Spleen (tissue), 7 donors: ENCODE results near the gene WFDC5.

Source experiments
- POLR2AphosphoS5 ChIP-seq, 3 donors: sonication (generic); formaldehyde crosslinking; IDR thresholded peaks; one replicate each; pipeline ENCODE4 v1.5.1; 2017; ENCODE audit warnings: antibody characterized with exemption in 3 of 3
- TF ChIP-seq, protein P1 (sequence below), 11 experiments: fragments of 200-600 bp in 7 of 11; fragments of 450-650 bp in 4 of 11; sonication (generic) in 4 of 11; IDR thresholded peaks in 8 of 11; conservative IDR thresholded peaks in 3 of 11; 1 replicate in 7 of 11; 2 replicates in 4 of 11; pipeline versions ENCODE4 v1.4.0 to v1.8.0; 2016 to 2021; ENCODE audit warnings: antibody characterized with exemption in 11 of 11, inconsistent platforms in 4 of 11, mild to moderate bottlenecking in 1 of 11
- donor health status: DM: no; HTN: no; CAD: no; lungs with moderate emphysema.
- donor health status: DM: no; HTN: no; CAD: no.
- donor health status: DM: no; HTN: no; CAD: no.

DNA sequence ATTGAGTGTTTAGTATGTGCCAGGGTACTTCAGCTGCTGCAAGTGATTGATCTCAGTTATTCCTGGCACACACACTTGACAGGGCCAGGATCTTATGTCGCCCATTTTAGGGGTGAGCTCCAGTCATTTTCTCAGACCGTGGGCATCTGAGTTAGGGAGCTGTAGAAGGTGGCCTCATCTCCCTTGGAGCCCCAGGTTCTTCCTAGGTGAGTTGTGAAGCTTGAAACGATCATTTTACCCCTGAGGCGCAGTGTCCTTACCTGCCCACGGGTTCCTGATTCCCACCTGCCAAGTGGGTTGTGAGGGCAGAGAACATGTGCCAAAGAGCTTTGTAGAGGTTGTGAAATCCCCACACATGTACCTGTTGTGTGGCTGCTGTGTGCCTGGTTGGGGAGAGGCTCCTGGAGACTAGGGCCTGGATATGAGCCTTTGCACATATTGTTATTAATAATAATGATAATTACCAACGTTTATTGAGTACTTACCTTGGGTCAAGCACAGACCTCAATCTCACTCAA is 13.6 kb downstream of the WFDC5 start:
- TF ChIP-seq, protein P1, sequence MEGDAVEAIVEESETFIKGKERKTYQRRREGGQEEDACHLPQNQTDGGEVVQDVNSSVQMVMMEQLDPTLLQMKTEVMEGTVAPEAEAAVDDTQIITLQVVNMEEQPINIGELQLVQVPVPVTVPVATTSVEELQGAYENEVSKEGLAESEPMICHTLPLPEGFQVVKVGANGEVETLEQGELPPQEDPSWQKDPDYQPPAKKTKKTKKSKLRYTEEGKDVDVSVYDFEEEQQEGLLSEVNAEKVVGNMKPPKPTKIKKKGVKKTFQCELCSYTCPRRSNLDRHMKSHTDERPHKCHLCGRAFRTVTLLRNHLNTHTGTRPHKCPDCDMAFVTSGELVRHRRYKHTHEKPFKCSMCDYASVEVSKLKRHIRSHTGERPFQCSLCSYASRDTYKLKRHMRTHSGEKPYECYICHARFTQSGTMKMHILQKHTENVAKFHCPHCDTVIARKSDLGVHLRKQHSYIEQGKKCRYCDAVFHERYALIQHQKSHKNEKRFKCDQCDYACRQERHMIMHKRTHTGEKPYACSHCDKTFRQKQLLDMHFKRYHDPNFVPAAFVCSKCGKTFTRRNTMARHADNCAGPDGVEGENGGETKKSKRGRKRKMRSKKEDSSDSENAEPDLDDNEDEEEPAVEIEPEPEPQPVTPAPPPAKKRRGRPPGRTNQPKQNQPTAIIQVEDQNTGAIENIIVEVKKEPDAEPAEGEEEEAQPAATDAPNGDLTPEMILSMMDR (IDR thresholded peaks at IDR 0.05 in 8 of 11, conservative IDR thresholded peaks at IDR 0.05 in 3 of 11): no peak
- TF ChIP-seq POLR2AphosphoS5 (IDR thresholded peaks at IDR 0.05): no peak
